HCT116 (cell line): ENCODE measurements around the gene LTC4S. TPM values are rescaled to one million over a fixed set of nuclear protein-coding genes. Genes with fewer than 3 reads are reported as not detected.

Source experiments
- ATAC-seq: fragments of 200-7000 bp; cut with Tn5 transposase; 2 replicates; pipeline ENCODE4 v1.9.1; 2020; ENCODE audit warnings: mild to moderate bottlenecking, moderate library complexity
- BruUV-seq: library from RNA; stranded (reverse); fragments of 400-500 nt; replicated peaks from 2 replicates; lab custom pipeline; 2021; lab: Mats Ljungman, UMichigan
- CTCF ChIA-PET: fragments of 300-600 bp; sonication (Branson Sonifier 250); formaldehyde crosslinking; loops from one replicate; lab custom pipeline; 2021; ENCODE audit warnings: antibody characterized with exemption; lab: Charles Lee
- POLR2A ChIA-PET: fragments of 300-600, 350-600 bp; sonication (Branson Sonifier 250); formaldehyde crosslinking; loops from one replicate; lab custom pipeline; 2021; ENCODE audit warnings: antibody characterized with exemption; lab: Charles Lee
- RAD21 ChIA-PET, 2 experiments: fragments of 300-600 bp; sonication (Branson Sonifier 250); formaldehyde crosslinking; loops; one replicate each; lab custom pipeline; 2023; ENCODE audit warnings: low total read pairs in 2 of 2; ENCODE audit not compliant: uncharacterized antibody in 2 of 2, unreplicated experiment in 2 of 2, low non-redundant PET in 1 of 2; lab: Charles Lee
- DNase-seq: peaks from one replicate; pipeline ENCODE4 v3.0.0-alpha.2; 2010; ENCODE audit warnings: low read depth, low spot score
- H2AFZ ChIP-seq: fragments of 200-600 bp; shearing (Covaris generic), sonication (generic); 2 replicates; pipeline ENCODE4 v1.6.1; 2017; ENCODE audit warnings: low read depth, mixed run types, mixed read lengths, antibody characterized with exemption, low read length; ENCODE audit not compliant: poor library complexity, severe bottlenecking
- H3K27ac ChIP-seq: 2 replicates; pipeline ENCODE4 v1.5.1; 2012; ENCODE audit warnings: low read depth, low read length
- H3K27me3 ChIP-seq: fragments of 200-600 bp; sonication (generic); 2 replicates; pipeline ENCODE4 v1.6.1; 2016; ENCODE audit warnings: mixed run types, low read length, mixed read lengths; ENCODE audit not compliant: insufficient read depth
- H3K36me3 ChIP-seq, 2 experiments: fragments of 200-500 bp in 1 of 2; fragments of 200-600 bp in 1 of 2; sonication (Bioruptor generic) in 1 of 2; sonication (generic) in 1 of 2; 2 replicates each; pipeline versions ENCODE4 v1.5.1 to v1.6.1; 2014 to 2016; ENCODE audit warnings: low read length in 2 of 2, inconsistent platforms in 1 of 2, mixed read lengths in 1 of 2, mixed run types in 1 of 2; ENCODE audit not compliant: insufficient read depth in 2 of 2, control insufficient read depth in 1 of 2
- H3K4me1 ChIP-seq, 2 experiments: fragments of 200-600 bp in 1 of 2; sonication (generic) in 1 of 2; 2 replicates each; pipeline versions ENCODE4 v1.5.1 to v1.6.1; 2012 to 2017; ENCODE audit warnings: low read length in 2 of 2, inconsistent platforms in 1 of 2, mild to moderate bottlenecking in 1 of 2, mixed read lengths in 1 of 2, mixed run types in 1 of 2, moderate library complexity in 1 of 2; ENCODE audit not compliant: insufficient read depth in 2 of 2, control insufficient read depth in 1 of 2
- H3K4me2 ChIP-seq: fragments of 200-600 bp; sonication (generic); 2 replicates; pipeline ENCODE4 v1.6.1; 2017; ENCODE audit warnings: mixed run types, low read length, mixed read lengths
- H3K4me3 ChIP-seq, 2 experiments: fragments of 200-600 bp in 1 of 2; sonication (generic) in 1 of 2; replicated peaks in 1 of 2; 2 replicates each; pipeline ENCODE4 v1.5.1; 2011 to 2016; ENCODE audit warnings: low read length in 2 of 2, control low read depth in 1 of 2, low read depth in 1 of 2, mild to moderate bottlenecking in 1 of 2, mixed read lengths in 1 of 2, mixed run types in 1 of 2
- H3K79me2 ChIP-seq: fragments of 200-600 bp; sonication (generic); 2 replicates; pipeline ENCODE4 v1.6.1; 2017; ENCODE audit warnings: mild to moderate bottlenecking, mixed run types, low read length, moderate library complexity, mixed read lengths; ENCODE audit not compliant: insufficient read depth
- H3K9ac ChIP-seq: fragments of 200-600 bp; sonication (generic); 2 replicates; pipeline ENCODE4 v1.6.1; 2016; ENCODE audit warnings: low read length, mixed read lengths
- H3K9me2 ChIP-seq: fragments of 200-600 bp; sonication (generic), shearing (Covaris generic); 2 replicates; pipeline ENCODE4 v1.6.1; 2017; ENCODE audit warnings: mixed run types, mild to moderate bottlenecking, moderate library complexity; ENCODE audit not compliant: insufficient read depth
- H3K9me3 ChIP-seq, 2 experiments: fragments of 200-500 bp in 1 of 2; fragments of 200-600 bp in 1 of 2; sonication (Bioruptor generic) in 1 of 2; sonication (generic) in 1 of 2; 2 replicates each; pipeline ENCODE4 v1.6.1; 2014 to 2017; ENCODE audit warnings: low read length in 2 of 2, mixed read lengths in 2 of 2, inconsistent platforms in 1 of 2, low read depth in 1 of 2, mild to moderate bottlenecking in 1 of 2, mixed run types in 1 of 2, moderate library complexity in 1 of 2; ENCODE audit not compliant: control insufficient read depth in 1 of 2, insufficient read depth in 1 of 2
- H4K20me1 ChIP-seq: fragments of 200-600 bp; sonication (generic), shearing (Covaris generic); 2 replicates; pipeline ENCODE4 v1.6.1; 2017; ENCODE audit warnings: mixed run types, mild to moderate bottlenecking, moderate library complexity; ENCODE audit not compliant: insufficient read depth
- CEBPB ChIP-seq: IDR thresholded peaks from 2 replicates; pipeline ENCODE4 v1.6.1; 2012; ENCODE audit warnings: low read depth
- EGR1 ChIP-seq: IDR thresholded peaks from 2 replicates; pipeline ENCODE4 v1.6.1; 2012; ENCODE audit warnings: low read depth
- ELF1 ChIP-seq: IDR thresholded peaks from 2 replicates; pipeline ENCODE4 v1.6.1; 2012; ENCODE audit warnings: low read depth, borderline replicate concordance
- EZH2 ChIP-seq: fragments of 200-600 bp; sonication (generic); IDR thresholded peaks from 2 replicates; pipeline ENCODE4 v1.6.1; 2017; ENCODE audit warnings: antibody characterized with exemption, mixed run types
- EZH2phosphoT487 ChIP-seq: fragments of 200-600 bp; IDR thresholded peaks from 2 replicates; pipeline ENCODE4 v1.6.1; 2018; ENCODE audit warnings: antibody characterized with exemption, borderline replicate concordance
- JUND ChIP-seq: IDR thresholded peaks from 2 replicates; pipeline ENCODE4 v1.6.1; 2012
- POLR2AphosphoS5 ChIP-seq: IDR thresholded peaks from 2 replicates; pipeline ENCODE4 v1.6.1; 2011; ENCODE audit warnings: mild to moderate bottlenecking, low read depth, low read length, moderate library complexity
- SIN3A ChIP-seq: IDR thresholded peaks from 2 replicates; pipeline ENCODE4 v1.6.1; 2012; ENCODE audit warnings: low read depth
- SP1 ChIP-seq: IDR thresholded peaks from 2 replicates; pipeline ENCODE4 v1.6.1; 2012; ENCODE audit warnings: low read depth
- TCF7L2 ChIP-seq: IDR thresholded peaks from 2 replicates; pipeline ENCODE4 v1.7.0; 2011; ENCODE audit warnings: borderline replicate concordance, inconsistent platforms; ENCODE audit not compliant: insufficient read depth, insufficient read length; ENCODE audit errors: extremely low read depth
- YY1 ChIP-seq: IDR thresholded peaks from 2 replicates; pipeline ENCODE4 v1.6.1; 2011; ENCODE audit warnings: low read length, low read depth, moderate library complexity, mild to moderate bottlenecking; ENCODE audit not compliant: insufficient replicate concordance; ENCODE audit errors: extremely low read depth
- ZFX ChIP-seq: fragments of 450-650 bp; IDR thresholded peaks from 2 replicates; pipeline ENCODE4 v1.6.1; 2017
- ZNF274 ChIP-seq: fragments of 200-500 bp; sonication (Bioruptor generic); IDR thresholded peaks from 2 replicates; pipeline ENCODE4 v1.6.1; 2014; ENCODE audit warnings: mild to moderate bottlenecking, low read depth, low read length, inconsistent platforms
- intact Hi-C: fragments of 100-400 bp; cut with micrococcal nuclease; formaldehyde crosslinking; loops from 2 replicates; pipeline ENCODE4 v1.10.0; 2022
- total RNA-seq: library from RNA; stranded (reverse); gene quantifications from one replicate; pipeline ENCODE4 v1.2.1, GENCODE V29; 2021; ENCODE audit not compliant: unreplicated experiment
- TF ChIP-seq, protein P1 (sequence below), 3 experiments: fragments of 200-600 bp in 1 of 3; sonication (generic) in 1 of 3; IDR thresholded peaks in 2 of 3; conservative IDR thresholded peaks in 1 of 3; 2 replicates each; pipeline ENCODE4 v1.5.1; 2012 to 2017; ENCODE audit warnings: low read depth in 2 of 3, low read length in 2 of 3, antibody characterized with exemption in 1 of 3, borderline replicate concordance in 1 of 3, control low read depth in 1 of 3, mild to moderate bottlenecking in 1 of 3, mixed read lengths in 1 of 3, mixed run types in 1 of 3, moderate library complexity in 1 of 3; ENCODE audit not compliant: insufficient read depth in 1 of 3
- TF ChIP-seq, protein P2 (sequence below): IDR thresholded peaks from 2 replicates; pipeline ENCODE4 v1.6.1; 2012; ENCODE audit warnings: low read depth

LTC4S gene
- total RNA-seq, 1 experiment from 2014 or later, result 5.0 TPM

DNA sequence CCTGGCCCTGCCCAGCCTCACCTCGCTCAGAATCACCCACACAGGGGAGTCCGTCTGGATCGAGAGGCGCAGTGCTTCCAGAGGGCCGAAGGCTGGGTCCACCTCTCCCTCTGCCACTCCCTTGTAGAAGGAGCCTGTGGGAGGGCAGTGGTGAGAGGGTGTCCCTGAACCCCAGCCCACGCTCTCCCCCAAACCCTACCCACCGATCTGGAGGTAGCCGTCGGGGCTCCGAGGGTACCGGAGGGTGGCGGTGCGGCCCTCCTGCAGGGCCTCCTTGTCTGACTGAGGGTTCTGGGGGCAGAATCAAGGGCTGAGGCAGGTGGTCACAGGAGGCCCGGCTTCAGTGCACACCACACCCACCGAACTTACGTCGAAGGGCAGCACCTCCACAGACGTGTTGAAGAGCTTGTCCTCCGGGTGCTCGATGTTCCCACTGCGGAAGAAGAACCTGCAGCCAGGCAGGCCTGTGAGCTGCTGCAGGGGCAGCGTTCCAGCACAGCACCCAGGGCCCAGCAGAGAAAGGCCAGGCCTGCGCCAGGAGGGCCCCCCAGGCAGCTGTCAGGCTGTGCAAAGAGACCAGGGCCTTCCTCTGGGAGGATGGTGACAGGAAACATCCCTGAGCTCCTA, 4.5 kb downstream of the LTC4S start:
- no peaks in the 10 kb centered on the region for H3K9me2 ChIP-seq
- no TSS peak for BruUV-seq
- peaks cover 5 to 20% of the 10 kb centered on the region in 2 experiments; a peak in 1 of 4 replicates for H3K36me3 ChIP-seq
- H3K9ac ChIP-seq, result no peak overlapping the region
- H3K4me2 ChIP-seq, result no peak overlapping the region
- RAD21 ChIA-PET, result no interaction called here
- H2AFZ ChIP-seq, result no peak overlapping the region
- ATAC-seq, result no peak
- H4K20me1 ChIP-seq, result no peaks in the 10 kb centered on the region
- peaks cover 20 to 39% of the 10 kb centered on the region in 2 experiments; a peak in 3 of 4 replicates for H3K4me1 ChIP-seq
- H3K9me3 ChIP-seq, result no peaks in the 10 kb centered on the region
- CTCF ChIA-PET, result no interaction called here
- peaks cover 24% of the 10 kb centered on the region; the same call in 1 of the 2 replicates for H3K79me2 ChIP-seq
- intact Hi-C loops, result no loop called here
- TF ChIP-seq TCF7L2, result no peak
- no peak for TF ChIP-seq CEBPB
- no peak for TF ChIP-seq YY1
- no peak for TF ChIP-seq EGR1
- TF ChIP-seq POLR2AphosphoS5, result no peak
- TF ChIP-seq SIN3A, result no peak
- no peak for TF ChIP-seq SP1
- TF ChIP-seq ZNF274, result no peak
- TF ChIP-seq ZFX, result no peak
- TF ChIP-seq EZH2phosphoT487, result no peak
- no peak for TF ChIP-seq ELF1
- TF ChIP-seq, protein P1, sequence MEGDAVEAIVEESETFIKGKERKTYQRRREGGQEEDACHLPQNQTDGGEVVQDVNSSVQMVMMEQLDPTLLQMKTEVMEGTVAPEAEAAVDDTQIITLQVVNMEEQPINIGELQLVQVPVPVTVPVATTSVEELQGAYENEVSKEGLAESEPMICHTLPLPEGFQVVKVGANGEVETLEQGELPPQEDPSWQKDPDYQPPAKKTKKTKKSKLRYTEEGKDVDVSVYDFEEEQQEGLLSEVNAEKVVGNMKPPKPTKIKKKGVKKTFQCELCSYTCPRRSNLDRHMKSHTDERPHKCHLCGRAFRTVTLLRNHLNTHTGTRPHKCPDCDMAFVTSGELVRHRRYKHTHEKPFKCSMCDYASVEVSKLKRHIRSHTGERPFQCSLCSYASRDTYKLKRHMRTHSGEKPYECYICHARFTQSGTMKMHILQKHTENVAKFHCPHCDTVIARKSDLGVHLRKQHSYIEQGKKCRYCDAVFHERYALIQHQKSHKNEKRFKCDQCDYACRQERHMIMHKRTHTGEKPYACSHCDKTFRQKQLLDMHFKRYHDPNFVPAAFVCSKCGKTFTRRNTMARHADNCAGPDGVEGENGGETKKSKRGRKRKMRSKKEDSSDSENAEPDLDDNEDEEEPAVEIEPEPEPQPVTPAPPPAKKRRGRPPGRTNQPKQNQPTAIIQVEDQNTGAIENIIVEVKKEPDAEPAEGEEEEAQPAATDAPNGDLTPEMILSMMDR (IDR thresholded peaks at IDR 0.05 in 2 of 3, conservative IDR thresholded peaks at IDR 0.05 in 1 of 3; ENCODE audit: borderline replicate concordance in 1 of 3, insufficient read depth in 1 of 3, low read depth in 2 of 3, low read length in 2 of 3), result no peak
- TF ChIP-seq, protein P2, sequence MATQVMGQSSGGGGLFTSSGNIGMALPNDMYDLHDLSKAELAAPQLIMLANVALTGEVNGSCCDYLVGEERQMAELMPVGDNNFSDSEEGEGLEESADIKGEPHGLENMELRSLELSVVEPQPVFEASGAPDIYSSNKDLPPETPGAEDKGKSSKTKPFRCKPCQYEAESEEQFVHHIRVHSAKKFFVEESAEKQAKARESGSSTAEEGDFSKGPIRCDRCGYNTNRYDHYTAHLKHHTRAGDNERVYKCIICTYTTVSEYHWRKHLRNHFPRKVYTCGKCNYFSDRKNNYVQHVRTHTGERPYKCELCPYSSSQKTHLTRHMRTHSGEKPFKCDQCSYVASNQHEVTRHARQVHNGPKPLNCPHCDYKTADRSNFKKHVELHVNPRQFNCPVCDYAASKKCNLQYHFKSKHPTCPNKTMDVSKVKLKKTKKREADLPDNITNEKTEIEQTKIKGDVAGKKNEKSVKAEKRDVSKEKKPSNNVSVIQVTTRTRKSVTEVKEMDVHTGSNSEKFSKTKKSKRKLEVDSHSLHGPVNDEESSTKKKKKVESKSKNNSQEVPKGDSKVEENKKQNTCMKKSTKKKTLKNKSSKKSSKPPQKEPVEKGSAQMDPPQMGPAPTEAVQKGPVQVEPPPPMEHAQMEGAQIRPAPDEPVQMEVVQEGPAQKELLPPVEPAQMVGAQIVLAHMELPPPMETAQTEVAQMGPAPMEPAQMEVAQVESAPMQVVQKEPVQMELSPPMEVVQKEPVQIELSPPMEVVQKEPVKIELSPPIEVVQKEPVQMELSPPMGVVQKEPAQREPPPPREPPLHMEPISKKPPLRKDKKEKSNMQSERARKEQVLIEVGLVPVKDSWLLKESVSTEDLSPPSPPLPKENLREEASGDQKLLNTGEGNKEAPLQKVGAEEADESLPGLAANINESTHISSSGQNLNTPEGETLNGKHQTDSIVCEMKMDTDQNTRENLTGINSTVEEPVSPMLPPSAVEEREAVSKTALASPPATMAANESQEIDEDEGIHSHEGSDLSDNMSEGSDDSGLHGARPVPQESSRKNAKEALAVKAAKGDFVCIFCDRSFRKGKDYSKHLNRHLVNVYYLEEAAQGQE, result no peak
- TF ChIP-seq EZH2, result no peak
- TF ChIP-seq JUND, result no peak
- TF ChIP-seq, all 23 proteins: peak for 0
- DNase-seq, result no peak
- Histone ChIP-seq H3K4me3 (no peak overlapping the region), H3K27ac (peak overlapping the region; percentile 15; the same call in 1 of the 2 replicates), H3K27me3 (no peaks in the 10 kb centered on the region)
- POLR2A ChIA-PET, result interaction anchor here (2.9 kb wide), 1 partner anchor 9 kb away, joined by 8 read pairs; the partner anchor contains the start of gene MGAT4B
